ENCODE results near the gene GPRIN2. TPM values are rescaled to one million over a fixed set of nuclear protein-coding genes. Genes with fewer than 3 reads are reported as not detected.
A peak's percentile ranks its signal among the peaks of the same experiment; 100 is the strongest.

GPRIN2 gene
- total RNA-seq, 1 experiment from 2014 or later, result 10.5 TPM

DNA sequence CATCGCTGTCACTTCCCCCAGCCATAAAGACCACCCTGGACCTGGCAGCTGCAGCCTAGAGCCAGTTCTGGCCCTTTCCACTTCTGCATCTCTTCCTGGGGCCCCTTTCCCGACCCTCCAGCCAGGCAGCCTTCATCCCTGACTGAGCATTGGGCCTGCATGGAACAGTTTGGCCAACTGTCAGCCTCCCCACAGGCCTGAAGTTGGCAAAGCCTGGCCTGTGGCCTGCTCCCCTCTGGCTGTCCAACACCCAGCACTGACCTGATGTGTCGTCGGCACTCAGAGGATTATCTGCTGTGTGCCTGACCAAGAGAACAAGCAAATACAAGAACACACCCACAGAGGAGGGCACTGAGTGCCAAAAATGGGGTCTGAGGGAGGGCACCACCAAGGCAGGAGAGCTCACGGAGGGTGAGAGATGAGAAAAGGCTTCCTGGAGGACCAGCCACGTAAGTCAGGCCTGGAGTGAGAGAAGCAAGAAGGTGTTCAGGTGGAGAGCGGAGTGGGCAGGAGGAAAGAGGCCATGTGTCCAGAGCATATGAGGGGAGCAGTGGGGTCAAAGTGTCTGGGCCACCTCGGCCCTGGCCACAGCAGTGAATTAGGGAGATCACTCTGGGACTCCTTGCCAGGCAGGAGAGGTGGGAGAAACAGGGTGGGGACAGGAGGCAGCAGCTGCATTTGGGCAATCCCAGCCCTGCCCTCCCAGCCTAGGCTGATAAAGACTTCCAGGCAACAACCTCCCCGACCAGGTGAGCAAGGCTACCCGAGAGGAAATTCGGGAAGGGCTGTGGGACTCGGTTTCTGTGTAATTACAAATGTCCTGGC is 4.5 kb downstream of the GPRIN2 start:
- WGBS (ENCODE audit: extremely low coverage, insufficient read length, low lambda C conversion rate), result no CpG with 5 or more reads among the region's 12 CpGs
- H3K27me3 Mint-ChIP-seq (ENCODE audit: low read depth), result no peaks in the 10 kb centered on the region
- no peak overlapping the region for H3K18ac ChIP-seq (ENCODE audit: insufficient read length, low read depth, low read length)
- no peaks in the 10 kb centered on the region for H3K79me1 ChIP-seq (ENCODE audit: insufficient read depth, low read depth, low read length, poor library complexity, severe bottlenecking)
- H3K4ac ChIP-seq (ENCODE audit: low read depth, low read length), result no peak overlapping the region
- peaks cover 4% of the 10 kb centered on the region; the same call in 1 of the 2 replicates for H3K4me1 ChIP-seq (ENCODE audit: insufficient read depth, low read length)
- no peaks in the 10 kb centered on the region for H3K27me3 ChIP-seq (ENCODE audit: insufficient read depth, low read length)
- H3K9ac ChIP-seq (ENCODE audit: extremely low read depth, insufficient read length, low read length), result no peak overlapping the region
- H4K20me1 ChIP-seq (ENCODE audit: control insufficient read depth, insufficient read depth, insufficient read length), result no peaks in the 10 kb centered on the region
- no peak overlapping the region for H3K56ac ChIP-seq (ENCODE audit: insufficient read length, low read depth, low read length)
- H3K23ac ChIP-seq (ENCODE audit: insufficient read length, low read depth, low read length), result no peak overlapping the region
- H3K9me3 Mint-ChIP-seq, result no peaks in the 10 kb centered on the region
- H2BK15ac ChIP-seq (ENCODE audit: low read depth, low read length), result no peak overlapping the region
- H2BK12ac ChIP-seq (ENCODE audit: insufficient read length, low read depth, low read length), result no peak overlapping the region
- H4K8ac ChIP-seq (replicated peaks; ENCODE audit: insufficient read length, low read depth, low read length), result no peak overlapping the region
- H3K9me3 ChIP-seq (ENCODE audit: control insufficient read depth, low read depth, low read length), result no peaks in the 10 kb centered on the region
- no peaks in the 10 kb centered on the region for H3K79me2 ChIP-seq (ENCODE audit: insufficient read depth, low read length)
- H3K4me1 Mint-ChIP-seq, result peaks cover under 1 to 5% of the 10 kb centered on the region in 2 experiments
- H2BK5ac ChIP-seq (ENCODE audit: insufficient read length, low read length), result no peak overlapping the region
- H4K91ac ChIP-seq (ENCODE audit: insufficient read length, low read depth, low read length), result no peak overlapping the region
- no peak overlapping the region for H3K4me2 ChIP-seq (ENCODE audit: insufficient read depth, insufficient read length, low read length)
- peak; percentile 25 for DNase-seq
- H2BK120ac ChIP-seq (ENCODE audit: low read depth, low read length, poor library complexity, severe bottlenecking), result no peak overlapping the region
- H3K27ac Mint-ChIP-seq, result no peak overlapping the region
- no peak overlapping the region for H2AFZ ChIP-seq (ENCODE audit: low read length)
- H2AK5ac ChIP-seq (ENCODE audit: insufficient read length, low read length), result no peak overlapping the region
- H3T11ph ChIP-seq (ENCODE audit: low read length), result no peak overlapping the region
- TF ChIP-seq, protein P1, sequence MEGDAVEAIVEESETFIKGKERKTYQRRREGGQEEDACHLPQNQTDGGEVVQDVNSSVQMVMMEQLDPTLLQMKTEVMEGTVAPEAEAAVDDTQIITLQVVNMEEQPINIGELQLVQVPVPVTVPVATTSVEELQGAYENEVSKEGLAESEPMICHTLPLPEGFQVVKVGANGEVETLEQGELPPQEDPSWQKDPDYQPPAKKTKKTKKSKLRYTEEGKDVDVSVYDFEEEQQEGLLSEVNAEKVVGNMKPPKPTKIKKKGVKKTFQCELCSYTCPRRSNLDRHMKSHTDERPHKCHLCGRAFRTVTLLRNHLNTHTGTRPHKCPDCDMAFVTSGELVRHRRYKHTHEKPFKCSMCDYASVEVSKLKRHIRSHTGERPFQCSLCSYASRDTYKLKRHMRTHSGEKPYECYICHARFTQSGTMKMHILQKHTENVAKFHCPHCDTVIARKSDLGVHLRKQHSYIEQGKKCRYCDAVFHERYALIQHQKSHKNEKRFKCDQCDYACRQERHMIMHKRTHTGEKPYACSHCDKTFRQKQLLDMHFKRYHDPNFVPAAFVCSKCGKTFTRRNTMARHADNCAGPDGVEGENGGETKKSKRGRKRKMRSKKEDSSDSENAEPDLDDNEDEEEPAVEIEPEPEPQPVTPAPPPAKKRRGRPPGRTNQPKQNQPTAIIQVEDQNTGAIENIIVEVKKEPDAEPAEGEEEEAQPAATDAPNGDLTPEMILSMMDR (conservative IDR thresholded peaks at IDR 0.05), result no peak
- H2BK20ac ChIP-seq (ENCODE audit: low read depth, low read length, poor library complexity, severe bottlenecking), result no peak overlapping the region
- H3K36me3 Mint-ChIP-seq (ENCODE audit: insufficient read depth in 1 of 3, low read depth in 3 of 3), result peaks cover 0 to 3% (median 0%) of the 10 kb centered on the region in 3 experiments; a peak in 1 of 7 replicates
- no peak overlapping the region for H3K14ac ChIP-seq (ENCODE audit: insufficient read depth, low read length)
- no peak overlapping the region for H4K5ac ChIP-seq (ENCODE audit: insufficient read length, low read depth, low read length)
- no peak overlapping the region for H3K27ac ChIP-seq (ENCODE audit: insufficient read length, low read depth, low read length)
- H3K4me3 Mint-ChIP-seq, result no peak overlapping the region
- peaks cover 12% of the 10 kb centered on the region for H3K23me2 ChIP-seq (ENCODE audit: insufficient read length, low read depth, low read length, poor library complexity, severe bottlenecking)

Data from H9 (cell line).